Measurements from ENCODE around the gene SULF2.

Gene SULF2

GRCh38 chr20:47708953-47709833 is 76.1 kb downstream of the SULF2 start:
- Histone ChIP-seq H3K27me3 (ENCODE audit: insufficient read depth, low read depth) (peaks cover 81% of the 10 kb centered on the region), H3K4me2 (no peak overlapping the region), H2AFZ (ENCODE audit: low read depth) (no peak overlapping the region), H3K79me2 (ENCODE audit: insufficient read depth, low read depth) (no peaks in the 10 kb centered on the region), H4K20me1 (ENCODE audit: insufficient read depth) (no peaks in the 10 kb centered on the region), H3K9ac (no peak overlapping the region), H3K4me3 (IDR thresholded peaks at IDR 0.05; ENCODE audit: insufficient read depth, low read depth, low read length) (no peak overlapping the region), H3K27ac (no peak overlapping the region), H3K4me1 (ENCODE audit: low read depth, poor library complexity, severe bottlenecking) (no peaks in the 10 kb centered on the region), H3K36me3 (ENCODE audit: insufficient read depth) (no peaks in the 10 kb centered on the region)
- no peak for TF ChIP-seq CTCF (conservative IDR thresholded peaks at IDR 0.05; ENCODE audit: low read depth, low read length)

GRCh38 chr20:47708140-47708807 is 77.0 kb downstream of the SULF2 start:
- Histone ChIP-seq H4K20me1 (ENCODE audit: insufficient read depth) (no peaks in the 10 kb centered on the region), H2AFZ (ENCODE audit: low read depth) (no peak overlapping the region), H3K27ac (no peak overlapping the region), H3K9ac (no peak overlapping the region), H3K4me1 (ENCODE audit: low read depth, poor library complexity, severe bottlenecking) (no peaks in the 10 kb centered on the region), H3K36me3 (ENCODE audit: insufficient read depth) (no peaks in the 10 kb centered on the region), H3K79me2 (ENCODE audit: insufficient read depth, low read depth) (no peaks in the 10 kb centered on the region), H3K27me3 (ENCODE audit: insufficient read depth, low read depth) (peaks cover 76% of the 10 kb centered on the region), H3K4me3 (IDR thresholded peaks at IDR 0.05; ENCODE audit: insufficient read depth, low read depth, low read length) (no peak overlapping the region), H3K4me2 (no peak overlapping the region)
- no peak for TF ChIP-seq CTCF (conservative IDR thresholded peaks at IDR 0.05; ENCODE audit: low read depth, low read length)

GRCh38 chr20:47706345-47706744 is 78.9 kb downstream of the SULF2 start:
- Histone ChIP-seq H2AFZ (ENCODE audit: low read depth) (no peak overlapping the region), H3K4me3 (IDR thresholded peaks at IDR 0.05; ENCODE audit: insufficient read depth, low read depth, low read length) (no peak overlapping the region), H3K9ac (no peak overlapping the region), H3K36me3 (ENCODE audit: insufficient read depth) (no peaks in the 10 kb centered on the region), H3K4me2 (no peak overlapping the region), H3K27me3 (ENCODE audit: insufficient read depth, low read depth) (peaks cover 79% of the 10 kb centered on the region; the same call in 1 of the 2 replicates), H3K27ac (no peak overlapping the region), H3K79me2 (ENCODE audit: insufficient read depth, low read depth) (no peaks in the 10 kb centered on the region), H4K20me1 (ENCODE audit: insufficient read depth) (no peaks in the 10 kb centered on the region), H3K4me1 (ENCODE audit: low read depth, poor library complexity, severe bottlenecking) (no peaks in the 10 kb centered on the region)
- no peak for TF ChIP-seq CTCF (conservative IDR thresholded peaks at IDR 0.05; ENCODE audit: low read depth, low read length)

- Histone ChIP-seq H3K27me3 (ENCODE audit: insufficient read depth, low read depth) (peaks cover 72% of the 10 kb centered on the region; the same call in 1 of the 2 replicates), H3K27ac (no peak overlapping the region), H4K20me1 (ENCODE audit: insufficient read depth) (no peaks in the 10 kb centered on the region), H2AFZ (ENCODE audit: low read depth) (no peak overlapping the region), H3K79me2 (ENCODE audit: insufficient read depth, low read depth) (no peaks in the 10 kb centered on the region), H3K9ac (no peak overlapping the region), H3K4me3 (IDR thresholded peaks at IDR 0.05; ENCODE audit: insufficient read depth, low read depth, low read length) (no peak overlapping the region), H3K4me1 (ENCODE audit: low read depth, poor library complexity, severe bottlenecking) (no peaks in the 10 kb centered on the region), H3K4me2 (no peak overlapping the region), H3K36me3 (ENCODE audit: insufficient read depth) (no peaks in the 10 kb centered on the region)
- no peak for TF ChIP-seq CTCF (conservative IDR thresholded peaks at IDR 0.05; ENCODE audit: low read depth, low read length)
Observed at GRCh38 chr20:47705497-47705856, 79.8 kb downstream of the SULF2 start.

All from KMS-11 (cell line).